Measurements from ENCODE around the gene FOXO6. TPM values are rescaled to one million over a fixed set of nuclear protein-coding genes. Genes with fewer than 3 reads are reported as not detected.

Gene FOXO6
- total and polyA plus RNA-seq, 9 of the 15 experiments (the other 6 are each of a cell fraction or from before 2014, with no cell fraction given) = 0.04 to 0.31 (median 0.12) TPM; not detected in 5

DNA sequence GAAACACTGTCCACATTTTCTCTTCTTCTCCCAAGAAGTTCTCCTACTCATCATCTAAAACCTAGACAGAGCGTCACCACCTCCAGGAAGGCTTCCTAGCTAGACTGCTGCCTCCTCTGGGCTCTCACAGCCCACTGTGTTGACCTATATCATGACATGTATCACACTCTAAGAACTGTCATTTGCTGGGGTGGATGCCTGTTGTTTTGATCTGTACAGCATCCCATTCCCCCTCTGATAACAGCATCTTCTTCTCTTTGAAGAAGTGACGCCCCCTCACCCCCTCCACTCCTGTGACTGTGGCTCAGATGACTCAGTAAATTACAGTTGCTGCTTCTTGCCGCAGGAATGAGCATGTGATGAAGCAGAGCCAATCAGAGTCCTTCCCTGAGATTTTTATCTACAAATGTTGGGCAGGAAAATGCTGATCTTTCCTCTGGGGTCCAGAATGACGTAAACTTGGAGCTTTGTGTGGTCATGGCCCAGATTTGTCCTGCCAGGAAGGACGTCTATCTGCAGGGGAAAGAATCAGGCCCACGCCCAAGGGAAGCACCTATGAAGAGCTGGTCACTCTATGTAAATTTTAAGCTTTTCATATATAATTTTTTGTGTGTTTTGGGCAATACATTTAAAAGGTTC lies 28.0 kb upstream of the FOXO6 start (continued):
- TF ChIP-seq MYBL2 (IDR thresholded peaks at IDR 0.05; ENCODE audit: low read depth) = no peak
- TF ChIP-seq MYBL2 (CRISPR knock-in tag; IDR thresholded peaks at IDR 0.05; ENCODE audit: borderline replicate concordance) = no peak
- no peak for TF ChIP-seq NUFIP1 (IDR thresholded peaks at IDR 0.05; ENCODE audit: partially characterized antibody)
- TF ChIP-seq ZFP1 (CRISPR knock-in tag; IDR thresholded peaks at IDR 0.05) = no peak
- TF ChIP-seq MTF1 (CRISPR knock-in tag; IDR thresholded peaks at IDR 0.05; ENCODE audit: borderline replicate concordance) = no peak
- no peak for TF ChIP-seq SRSF1 (IDR thresholded peaks at IDR 0.05; ENCODE audit: low read depth, low read length)
- TF ChIP-seq HOXB6 (CRISPR knock-in tag; IDR thresholded peaks at IDR 0.05; ENCODE audit: borderline replicate concordance) = no peak
- TF ChIP-seq, protein P1, sequence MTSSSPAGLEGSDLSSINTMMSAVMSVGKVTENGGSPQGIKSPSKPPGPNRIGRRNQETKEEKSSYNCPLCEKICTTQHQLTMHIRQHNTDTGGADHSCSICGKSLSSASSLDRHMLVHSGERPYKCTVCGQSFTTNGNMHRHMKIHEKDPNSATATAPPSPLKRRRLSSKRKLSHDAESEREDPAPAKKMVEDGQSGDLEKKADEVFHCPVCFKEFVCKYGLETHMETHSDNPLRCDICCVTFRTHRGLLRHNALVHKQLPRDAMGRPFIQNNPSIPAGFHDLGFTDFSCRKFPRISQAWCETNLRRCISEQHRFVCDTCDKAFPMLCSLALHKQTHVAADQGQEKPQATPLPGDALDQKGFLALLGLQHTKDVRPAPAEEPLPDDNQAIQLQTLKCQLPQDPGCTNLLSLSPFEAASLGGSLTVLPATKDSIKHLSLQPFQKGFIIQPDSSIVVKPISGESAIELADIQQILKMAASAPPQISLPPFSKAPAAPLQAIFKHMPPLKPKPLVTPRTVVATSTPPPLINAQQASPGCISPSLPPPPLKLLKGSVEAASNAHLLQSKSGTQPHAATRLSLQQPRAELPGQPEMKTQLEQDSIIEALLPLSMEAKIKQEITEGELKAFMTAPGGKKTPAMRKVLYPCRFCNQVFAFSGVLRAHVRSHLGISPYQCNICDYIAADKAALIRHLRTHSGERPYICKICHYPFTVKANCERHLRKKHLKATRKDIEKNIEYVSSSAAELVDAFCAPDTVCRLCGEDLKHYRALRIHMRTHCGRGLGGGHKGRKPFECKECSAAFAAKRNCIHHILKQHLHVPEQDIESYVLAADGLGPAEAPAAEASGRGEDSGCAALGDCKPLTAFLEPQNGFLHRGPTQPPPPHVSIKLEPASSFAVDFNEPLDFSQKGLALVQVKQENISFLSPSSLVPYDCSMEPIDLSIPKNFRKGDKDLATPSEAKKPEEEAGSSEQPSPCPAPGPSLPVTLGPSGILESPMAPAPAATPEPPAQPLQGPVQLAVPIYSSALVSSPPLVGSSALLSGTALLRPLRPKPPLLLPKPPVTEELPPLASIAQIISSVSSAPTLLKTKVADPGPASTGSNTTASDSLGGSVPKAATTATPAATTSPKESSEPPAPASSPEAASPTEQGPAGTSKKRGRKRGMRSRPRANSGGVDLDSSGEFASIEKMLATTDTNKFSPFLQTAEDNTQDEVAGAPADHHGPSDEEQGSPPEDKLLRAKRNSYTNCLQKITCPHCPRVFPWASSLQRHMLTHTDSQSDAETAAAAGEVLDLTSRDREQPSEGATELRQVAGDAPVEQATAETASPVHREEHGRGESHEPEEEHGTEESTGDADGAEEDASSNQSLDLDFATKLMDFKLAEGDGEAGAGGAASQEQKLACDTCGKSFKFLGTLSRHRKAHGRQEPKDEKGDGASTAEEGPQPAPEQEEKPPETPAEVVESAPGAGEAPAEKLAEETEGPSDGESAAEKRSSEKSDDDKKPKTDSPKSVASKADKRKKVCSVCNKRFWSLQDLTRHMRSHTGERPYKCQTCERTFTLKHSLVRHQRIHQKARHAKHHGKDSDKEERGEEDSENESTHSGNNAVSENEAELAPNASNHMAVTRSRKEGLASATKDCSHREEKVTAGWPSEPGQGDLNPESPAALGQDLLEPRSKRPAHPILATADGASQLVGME (CRISPR knock-in tag; IDR thresholded peaks at IDR 0.05) = no peak
- TF ChIP-seq EP400 (IDR thresholded peaks at IDR 0.05) = no peak
- TF ChIP-seq SPI1 (IDR thresholded peaks at IDR 0.05; ENCODE audit: borderline replicate concordance, low read depth, low read length) = no peak
- no peak for TF ChIP-seq ZNF707 (CRISPR knock-in tag; conservative IDR thresholded peaks at IDR 0.05)
- TF ChIP-seq, protein P2, sequence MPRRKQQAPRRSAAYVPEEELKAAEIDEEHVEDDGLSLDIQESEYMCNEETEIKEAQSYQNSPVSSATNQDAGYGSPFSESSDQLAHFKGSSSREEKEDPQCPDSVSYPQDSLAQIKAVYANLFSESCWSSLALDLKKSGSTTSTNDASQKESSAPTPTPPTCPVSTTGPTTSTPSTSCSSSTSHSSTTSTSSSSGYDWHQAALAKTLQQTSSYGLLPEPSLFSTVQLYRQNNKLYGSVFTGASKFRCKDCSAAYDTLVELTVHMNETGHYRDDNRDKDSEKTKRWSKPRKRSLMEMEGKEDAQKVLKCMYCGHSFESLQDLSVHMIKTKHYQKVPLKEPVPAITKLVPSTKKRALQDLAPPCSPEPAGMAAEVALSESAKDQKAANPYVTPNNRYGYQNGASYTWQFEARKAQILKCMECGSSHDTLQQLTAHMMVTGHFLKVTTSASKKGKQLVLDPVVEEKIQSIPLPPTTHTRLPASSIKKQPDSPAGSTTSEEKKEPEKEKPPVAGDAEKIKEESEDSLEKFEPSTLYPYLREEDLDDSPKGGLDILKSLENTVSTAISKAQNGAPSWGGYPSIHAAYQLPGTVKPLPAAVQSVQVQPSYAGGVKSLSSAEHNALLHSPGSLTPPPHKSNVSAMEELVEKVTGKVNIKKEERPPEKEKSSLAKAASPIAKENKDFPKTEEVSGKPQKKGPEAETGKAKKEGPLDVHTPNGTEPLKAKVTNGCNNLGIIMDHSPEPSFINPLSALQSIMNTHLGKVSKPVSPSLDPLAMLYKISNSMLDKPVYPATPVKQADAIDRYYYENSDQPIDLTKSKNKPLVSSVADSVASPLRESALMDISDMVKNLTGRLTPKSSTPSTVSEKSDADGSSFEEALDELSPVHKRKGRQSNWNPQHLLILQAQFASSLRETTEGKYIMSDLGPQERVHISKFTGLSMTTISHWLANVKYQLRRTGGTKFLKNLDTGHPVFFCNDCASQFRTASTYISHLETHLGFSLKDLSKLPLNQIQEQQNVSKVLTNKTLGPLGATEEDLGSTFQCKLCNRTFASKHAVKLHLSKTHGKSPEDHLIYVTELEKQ (CRISPR knock-in tag; IDR thresholded peaks at IDR 0.05) = no peak
- no peak for TF ChIP-seq CSDE1 (IDR thresholded peaks at IDR 0.05)
- TF ChIP-seq, protein P3, sequence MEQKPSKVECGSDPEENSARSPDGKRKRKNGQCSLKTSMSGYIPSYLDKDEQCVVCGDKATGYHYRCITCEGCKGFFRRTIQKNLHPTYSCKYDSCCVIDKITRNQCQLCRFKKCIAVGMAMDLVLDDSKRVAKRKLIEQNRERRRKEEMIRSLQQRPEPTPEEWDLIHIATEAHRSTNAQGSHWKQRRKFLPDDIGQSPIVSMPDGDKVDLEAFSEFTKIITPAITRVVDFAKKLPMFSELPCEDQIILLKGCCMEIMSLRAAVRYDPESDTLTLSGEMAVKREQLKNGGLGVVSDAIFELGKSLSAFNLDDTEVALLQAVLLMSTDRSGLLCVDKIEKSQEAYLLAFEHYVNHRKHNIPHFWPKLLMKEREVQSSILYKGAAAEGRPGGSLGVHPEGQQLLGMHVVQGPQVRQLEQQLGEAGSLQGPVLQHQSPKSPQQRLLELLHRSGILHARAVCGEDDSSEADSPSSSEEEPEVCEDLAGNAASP (IDR thresholded peaks at IDR 0.05) = no peak
- TF ChIP-seq KAT7 (CRISPR knock-in tag; IDR thresholded peaks at IDR 0.05; ENCODE audit: borderline replicate concordance) = no peak
- no peak for TF ChIP-seq TFAM (CRISPR knock-in tag; conservative IDR thresholded peaks at IDR 0.05)
- TF ChIP-seq NFE2 (IDR thresholded peaks at IDR 0.05; ENCODE audit: low read depth) = peak; percentile 88
- no peak for TF ChIP-seq ZNF785 (CRISPR knock-in tag; IDR thresholded peaks at IDR 0.05)
- TF ChIP-seq PHB (CRISPR knock-in tag; IDR thresholded peaks at IDR 0.05) = no peak

Measured in K562 (cell line).